IPS-NIHi7 (cell line): Measurements from ENCODE around the gene PARD6G.

Source experiments
- DNase-seq: peaks from one replicate; pipeline ENCODE4 v3.0.0; 2012; ENCODE audit warnings: mixed read lengths; ENCODE audit errors: extremely low spot score

Gene PARD6G

GRCh38 chr18:80247393-80247841 is at the start of gene PARD6G:
TSS of gene PARD6G (minus strand) at chr18:80247514. CDS start at chr18:80247348, 166 bp downstream.
- peak; percentile 90 for DNase-seq

GRCh38 chr18:80262241-80263033 is 15.1 kb upstream of the PARD6G start:
- DNase-seq, result peak; percentile 8

GRCh38 chr18:80259610-80260009 is 12.3 kb upstream of the PARD6G start:
- DNase-seq, result no peak

GRCh38 chr18:80258640-80259039 is 11.3 kb upstream of the PARD6G start:
- no peak for DNase-seq

GRCh38 chr18:80257579-80258543 is 10.5 kb upstream of the PARD6G start:
- peak; percentile 27 for DNase-seq

- DNase-seq, result peak; percentile 1
These were observed 7.7 kb upstream of the PARD6G start for GRCh38 chr18:80254971-80255500.

GRCh38 chr18:80253871-80254492 is 6.7 kb upstream of the PARD6G start:
- peak; percentile 10 for DNase-seq

- no peak for DNase-seq
These were observed 5.9 kb upstream of the PARD6G start for GRCh38 chr18:80253236-80253635.

GRCh38 chr18:80252136-80252535 is 4.8 kb upstream of the PARD6G start:
- DNase-seq, result no peak

- peak; percentile 2 for DNase-seq
These were observed 4.4 kb upstream of the PARD6G start for GRCh38 chr18:80251700-80252099.

GRCh38 chr18:80250740-80251364 is 3.5 kb upstream of the PARD6G start:
- no peak for DNase-seq

- no peak for DNase-seq
These were observed 2.1 kb upstream of the PARD6G start for GRCh38 chr18:80249217-80250093.

- peak; percentile 76 for DNase-seq
These were observed 595 bp downstream of the PARD6G start for GRCh38 chr18:80246445-80247392.

- DNase-seq, result peak; percentile 15
These were observed 1.4 kb downstream of the PARD6G start for GRCh38 chr18:80245781-80246444.

- peak; percentile 8 for DNase-seq
These were observed 2.2 kb downstream of the PARD6G start for GRCh38 chr18:80244956-80245730.

GRCh38 chr18:80244167-80244566 is 3.1 kb downstream of the PARD6G start:
- peak; percentile 5 for DNase-seq

- no peak for DNase-seq
These were observed 4.1 kb downstream of the PARD6G start for GRCh38 chr18:80243204-80243603.
